IMR-90 (cell line): ENCODE measurements around the gene LGALS16. TPM values are rescaled to one million over a fixed set of nuclear protein-coding genes. Genes with fewer than 3 reads are reported as not detected.

Experiments
- ATAC-seq: fragments of 200-7000 bp; cut with Tn5 transposase; 2 replicates; pipeline ENCODE4 v1.9.1; 2020; ENCODE audit warnings: low read depth, mild to moderate bottlenecking, moderate library complexity
- BruUV-seq: library from RNA; stranded (reverse); fragments of 400-500 nt; replicated peaks from 2 replicates; lab custom pipeline; 2021; lab: Mats Ljungman, UMichigan
- CTCF ChIA-PET: fragments of 300-600 bp; formaldehyde crosslinking; extraction: SDS; loops from one replicate; lab custom pipeline; 2021; ENCODE audit warnings: antibody characterized with exemption; lab: Yijun Ruan, JAX
- POLR2A ChIA-PET: fragments of 300-600 bp; sonication (Branson Sonifier 250); formaldehyde crosslinking; loops from one replicate; lab custom pipeline; 2022; ENCODE audit warnings: antibody characterized with exemption; ENCODE audit not compliant: unreplicated experiment; lab: Charles Lee
- DNase-seq: peaks from one replicate; pipeline ENCODE4 v3.0.0; 2013
- H2AFZ ChIP-seq: replicated peaks from 2 replicates; pipeline ENCODE3; 2013; ENCODE audit warnings: low read length, mild to moderate bottlenecking; ENCODE audit not compliant: poor library complexity
- H2AK5ac ChIP-seq: 2 replicates; pipeline ENCODE4 v1.6.1; 2013; ENCODE audit warnings: low read depth, low read length, inconsistent platforms
- H2AK9ac ChIP-seq: replicated peaks from 2 replicates; pipeline ENCODE3; 2013; ENCODE audit warnings: mild to moderate bottlenecking, low read depth, low read length, moderate library complexity; ENCODE audit not compliant: poor library complexity
- H2BK120ac ChIP-seq: 2 replicates; pipeline ENCODE4 v1.6.1; 2013; ENCODE audit warnings: low read depth, low read length, inconsistent platforms
- H2BK15ac ChIP-seq: 3 replicates; pipeline ENCODE4 v1.6.1; 2013; ENCODE audit warnings: low read depth, low read length, inconsistent platforms
- H2BK20ac ChIP-seq: 2 replicates; pipeline ENCODE4 v1.6.1; 2013; ENCODE audit warnings: low read depth, mild to moderate bottlenecking, inconsistent platforms, low read length, moderate library complexity
- H2BK5ac ChIP-seq: 2 replicates; pipeline ENCODE4 v1.6.1; 2013; ENCODE audit warnings: mild to moderate bottlenecking, low read depth, low read length, inconsistent platforms; ENCODE audit not compliant: poor library complexity, severe bottlenecking
- H3K14ac ChIP-seq: replicated peaks from 2 replicates; pipeline ENCODE4 v1.6.1; 2013; ENCODE audit warnings: low read depth, low read length, inconsistent platforms
- H3K18ac ChIP-seq: 2 replicates; pipeline ENCODE4 v1.6.1; 2013; ENCODE audit warnings: low read depth, low read length, control low read depth
- H3K23ac ChIP-seq: 2 replicates; pipeline ENCODE4 v1.6.1; 2013; ENCODE audit warnings: low read depth, low read length, inconsistent platforms
- H3K27ac ChIP-seq: 2 replicates; pipeline ENCODE4 v1.5.1; 2013; ENCODE audit warnings: mild to moderate bottlenecking, control low read depth, low read length; ENCODE audit not compliant: insufficient read depth
- H3K27me3 ChIP-seq: 2 replicates; pipeline ENCODE4 v1.6.1; 2013; ENCODE audit warnings: low read length; ENCODE audit not compliant: control insufficient read depth, insufficient read depth
- H3K36me3 ChIP-seq: 2 replicates; pipeline ENCODE4 v1.6.1; 2013; ENCODE audit warnings: low read length, mixed read lengths; ENCODE audit not compliant: control insufficient read depth, insufficient read depth
- H3K4ac ChIP-seq: 2 replicates; pipeline ENCODE4 v1.6.1; 2013; ENCODE audit warnings: low read depth, low read length, inconsistent platforms
- H3K4me1 ChIP-seq: 2 replicates; pipeline ENCODE4 v1.6.1; 2013; ENCODE audit warnings: low read length, mixed read lengths; ENCODE audit not compliant: control insufficient read depth, insufficient read depth
- H3K4me2 ChIP-seq: 2 replicates; pipeline ENCODE4 v1.6.1; 2013; ENCODE audit warnings: low read depth, mild to moderate bottlenecking, control low read depth, low read length, moderate library complexity
- H3K4me3 ChIP-seq: 2 replicates; pipeline ENCODE4 v1.5.1; 2013; ENCODE audit warnings: low read depth, mild to moderate bottlenecking, control low read depth, low read length, moderate library complexity; ENCODE audit not compliant: insufficient read depth
- H3K56ac ChIP-seq: 2 replicates; pipeline ENCODE4 v1.6.1; 2013; ENCODE audit warnings: low read length, inconsistent platforms; ENCODE audit not compliant: insufficient read depth; ENCODE audit errors: extremely low read depth
- H3K79me1 ChIP-seq, 2 experiments: 2 replicates each; pipeline ENCODE4 v1.6.1; 2013; ENCODE audit warnings: low read length in 2 of 2, inconsistent platforms in 1 of 2, low read depth in 1 of 2
- H3K9ac ChIP-seq: 2 replicates; pipeline ENCODE4 v1.6.1; 2013; ENCODE audit warnings: low read depth, low read length, control low read depth
- H3K9me1 ChIP-seq: 2 replicates; pipeline ENCODE4 v1.6.1; 2013; ENCODE audit warnings: low read length, inconsistent platforms; ENCODE audit not compliant: insufficient read depth
- H3K9me3 ChIP-seq: 2 replicates; pipeline ENCODE4 v1.6.1; 2013; ENCODE audit warnings: low read length; ENCODE audit not compliant: control insufficient read depth, insufficient read depth
- H4K20me1 ChIP-seq: 2 replicates; pipeline ENCODE4 v1.6.1; 2013; ENCODE audit warnings: low read length, inconsistent platforms; ENCODE audit not compliant: insufficient read depth
- H4K5ac ChIP-seq: 2 replicates; pipeline ENCODE4 v1.6.1; 2013; ENCODE audit warnings: mild to moderate bottlenecking, low read depth, low read length, control low read depth
- H4K8ac ChIP-seq, 2 experiments: 2 replicates each; pipeline ENCODE4 v1.6.1; 2013; ENCODE audit warnings: low read depth in 2 of 2, low read length in 2 of 2, control low read depth in 1 of 2, inconsistent platforms in 1 of 2
- H4K91ac ChIP-seq: 2 replicates; pipeline ENCODE4 v1.6.1; 2013; ENCODE audit warnings: low read depth, low read length, inconsistent platforms; ENCODE audit not compliant: insufficient read depth
- BHLHE40 ChIP-seq: fragments of 150-350 bp; IDR thresholded peaks from 2 replicates; pipeline ENCODE4 v1.6.1; 2016; ENCODE audit warnings: mild to moderate bottlenecking, low read depth, low read length
- CEBPB ChIP-seq: IDR thresholded peaks from 2 replicates; pipeline ENCODE4 v1.6.1; 2012; ENCODE audit warnings: low read depth, low read length, improper control_type of control experiment
- CHD1 ChIP-seq: IDR thresholded peaks from 2 replicates; pipeline ENCODE4 v1.6.1; 2012; ENCODE audit warnings: low read depth, low read length, improper control_type of control experiment
- ELK1 ChIP-seq: fragments of 150-350 bp; IDR thresholded peaks from 2 replicates; pipeline ENCODE4 v1.6.1; 2016; ENCODE audit warnings: low read depth, mild to moderate bottlenecking, low read length, moderate library complexity, borderline replicate concordance
- FOS ChIP-seq: fragments of 150-350 bp; IDR thresholded peaks from 2 replicates; pipeline ENCODE4 v1.6.1; 2016; ENCODE audit warnings: low read depth, low read length
- MAFK ChIP-seq: IDR thresholded peaks from 2 replicates; pipeline ENCODE4 v1.6.1; 2012; ENCODE audit warnings: low read depth, low read length, improper control_type of control experiment
- MAZ ChIP-seq: IDR thresholded peaks from 2 replicates; pipeline ENCODE4 v1.6.1; 2012; ENCODE audit warnings: low read depth, mild to moderate bottlenecking, low read length, improper control_type of control experiment, moderate library complexity, borderline replicate concordance
- MXI1 ChIP-seq: IDR thresholded peaks from 2 replicates; pipeline ENCODE4 v1.6.1; 2012; ENCODE audit warnings: low read depth, mild to moderate bottlenecking, low read length, moderate library complexity, borderline replicate concordance
- POLR2A ChIP-seq: IDR thresholded peaks from 2 replicates; pipeline ENCODE4 v1.6.1; 2012; ENCODE audit warnings: mild to moderate bottlenecking, low read depth, low read length
- RAD21 ChIP-seq: IDR thresholded peaks from 2 replicates; pipeline ENCODE4 v1.6.1; 2012; ENCODE audit warnings: low read length, improper control_type of control experiment
- RCOR1 ChIP-seq: IDR thresholded peaks from 2 replicates; pipeline ENCODE4 v1.6.1; 2012; ENCODE audit warnings: mild to moderate bottlenecking, low read length, improper control_type of control experiment; ENCODE audit not compliant: insufficient replicate concordance
- RFX5 ChIP-seq: IDR thresholded peaks from 2 replicates; pipeline ENCODE4 v1.8.0; 2012; ENCODE audit warnings: low read depth, mild to moderate bottlenecking, low read length, moderate library complexity
- SMC3 ChIP-seq: fragments of 150-350 bp; IDR thresholded peaks from 2 replicates; pipeline ENCODE4 v1.6.1; 2016; ENCODE audit warnings: low read depth, mild to moderate bottlenecking, antibody characterized with exemption, low read length, moderate library complexity
- WGBS, 2 experiments: methylation state at CpG; one replicate each; pipeline versions ENCODE4 v1.1.5 to v1.1.7; 2013; ENCODE audit warnings: missing lambda C conversion rate in 2 of 2; ENCODE audit not compliant: insufficient read length in 1 of 2; ENCODE audit errors: extremely low coverage in 2 of 2; 5-methylcytosine and 5-hydroxymethylcytosine counted together
- dilution Hi-C: fragments of 300-500 bp; cut with HindIII; formaldehyde crosslinking; loops from one replicate; pipeline ENCODE4 v1.14.3; 2018; ENCODE audit warnings: low sequenced_read_pairs; ENCODE audit not compliant: unreplicated experiment
- in situ Hi-C: fragments of 300-500 bp; cut with MboI; formaldehyde crosslinking; loops from 3 replicates; pipeline ENCODE4 v1.14.3; 2019; ENCODE audit warnings: low sequenced_read_pairs, inconsistent platforms, mixed read lengths
- intact Hi-C: fragments of 100-400 bp; cut with micrococcal nuclease; formaldehyde crosslinking; loops from 2 replicates; pipeline ENCODE4 v1.10.0; 2022
- polyA plus RNA-seq, 3 experiments: library from polyadenylated mRNA; depleted of rRNA; stranded (reverse); fragments of >200 nt; gene quantifications; 2 replicates each; pipeline ENCODE4 v1.2.3, GENCODE V29; 2012; ENCODE audit warnings: low replicate concordance in 1 of 3
- total RNA-seq: library from RNA; depleted of rRNA; stranded (reverse); fragments of >200 nt; gene quantifications from 2 replicates; pipeline ENCODE4 v1.2.3, GENCODE V29; 2012
- TF ChIP-seq, protein P1 (sequence below): conservative IDR thresholded peaks from 2 replicates; pipeline ENCODE4 v1.5.1; 2012; ENCODE audit warnings: mild to moderate bottlenecking, low read depth, low read length, improper control_type of control experiment
- TF ChIP-seq, protein P2 (sequence below): fragments of 150-350 bp; IDR thresholded peaks from 2 replicates; pipeline ENCODE4 v1.6.1; 2017; ENCODE audit warnings: mild to moderate bottlenecking, antibody characterized with exemption, low read length, low read depth

The LGALS16 gene
- total and polyA plus RNA-seq, 2 of the 4 experiments (the other 2 are of a cell fraction), result not detected

- Histone ChIP-seq H3K4ac (no peak overlapping the region), H3K27me3 (no peaks in the 10 kb centered on the region; the same call in 1 of the 2 replicates), H4K5ac (no peak overlapping the region), H3K56ac (no peak overlapping the region), H2AFZ (no peak overlapping the region), H3K23ac (no peak overlapping the region), H3K27ac (no peak overlapping the region), H2AK5ac (no peak overlapping the region), H3K4me2 (no peak overlapping the region), H3K18ac (no peak overlapping the region), H3K36me3 (no peaks in the 10 kb centered on the region), H3K14ac (no peak overlapping the region), H3K9me1 (no peaks in the 10 kb centered on the region), H3K9me3 (no peaks in the 10 kb centered on the region), H3K9ac (no peak overlapping the region), H4K8ac (no peak overlapping the region), H2BK120ac (no peak overlapping the region), H4K20me1 (no peaks in the 10 kb centered on the region), H3K79me1 (no peaks in the 10 kb centered on the region), H3K4me1 (no peaks in the 10 kb centered on the region), H3K4me3 (no peak overlapping the region), H2BK20ac (no peak overlapping the region), H2BK15ac (no peak overlapping the region), H2AK9ac (no peak overlapping the region), H2BK5ac (no peak overlapping the region), H4K91ac (no peak overlapping the region)
- dilution Hi-C loops (no loop called here), in situ Hi-C loops (no loop called here), intact Hi-C loops (no loop called here)
- TF ChIP-seq POLR2A (no peak), CHD1 (no peak), FOS (no peak), MAFK (no peak), SMC3 (no peak), MAZ (no peak), MXI1 (no peak), RCOR1 (no peak), ELK1 (no peak), RAD21 (no peak), RFX5 (no peak), CEBPB (no peak), BHLHE40 (no peak)
- TF ChIP-seq, protein P1, sequence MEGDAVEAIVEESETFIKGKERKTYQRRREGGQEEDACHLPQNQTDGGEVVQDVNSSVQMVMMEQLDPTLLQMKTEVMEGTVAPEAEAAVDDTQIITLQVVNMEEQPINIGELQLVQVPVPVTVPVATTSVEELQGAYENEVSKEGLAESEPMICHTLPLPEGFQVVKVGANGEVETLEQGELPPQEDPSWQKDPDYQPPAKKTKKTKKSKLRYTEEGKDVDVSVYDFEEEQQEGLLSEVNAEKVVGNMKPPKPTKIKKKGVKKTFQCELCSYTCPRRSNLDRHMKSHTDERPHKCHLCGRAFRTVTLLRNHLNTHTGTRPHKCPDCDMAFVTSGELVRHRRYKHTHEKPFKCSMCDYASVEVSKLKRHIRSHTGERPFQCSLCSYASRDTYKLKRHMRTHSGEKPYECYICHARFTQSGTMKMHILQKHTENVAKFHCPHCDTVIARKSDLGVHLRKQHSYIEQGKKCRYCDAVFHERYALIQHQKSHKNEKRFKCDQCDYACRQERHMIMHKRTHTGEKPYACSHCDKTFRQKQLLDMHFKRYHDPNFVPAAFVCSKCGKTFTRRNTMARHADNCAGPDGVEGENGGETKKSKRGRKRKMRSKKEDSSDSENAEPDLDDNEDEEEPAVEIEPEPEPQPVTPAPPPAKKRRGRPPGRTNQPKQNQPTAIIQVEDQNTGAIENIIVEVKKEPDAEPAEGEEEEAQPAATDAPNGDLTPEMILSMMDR, result no peak
- TF ChIP-seq, protein P2, sequence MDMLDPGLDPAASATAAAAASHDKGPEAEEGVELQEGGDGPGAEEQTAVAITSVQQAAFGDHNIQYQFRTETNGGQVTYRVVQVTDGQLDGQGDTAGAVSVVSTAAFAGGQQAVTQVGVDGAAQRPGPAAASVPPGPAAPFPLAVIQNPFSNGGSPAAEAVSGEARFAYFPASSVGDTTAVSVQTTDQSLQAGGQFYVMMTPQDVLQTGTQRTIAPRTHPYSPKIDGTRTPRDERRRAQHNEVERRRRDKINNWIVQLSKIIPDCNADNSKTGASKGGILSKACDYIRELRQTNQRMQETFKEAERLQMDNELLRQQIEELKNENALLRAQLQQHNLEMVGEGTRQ, result no peak
- ChIA-PET CTCF (no interaction called here), POLR2A (no interaction called here)
- ATAC-seq (no peak), DNase-seq (no peak)
- BruUV-seq, result no TSS peak
- WGBS, 2 experiments, result no CpG with 5 or more reads among the region's 4 CpGs
Observed at GRCh38 chr19:39660661-39661060, 4.9 kb downstream of the LGALS16 start.
